Body of pancreas (tissue), 4 donors: Measurements from ENCODE around the gene FLT3.

Experiments used
- POLR2A ChIP-seq, 3 donors: fragments of 450-650 bp; IDR thresholded peaks; one replicate each; pipeline ENCODE4 v1.6.1; 2016; ENCODE audit warnings: antibody characterized with exemption in 3 of 3, mild to moderate bottlenecking in 2 of 3
- TF ChIP-seq, protein P1 (sequence below), 7 experiments: fragments of 450-650 bp in 4 of 7; fragments of 200-600 bp in 3 of 7; sonication (generic) in 3 of 7; IDR thresholded peaks; one replicate each; pipeline ENCODE4 v1.5.1; 2016 to 2019; ENCODE audit warnings: antibody characterized with exemption in 7 of 7

DNA sequence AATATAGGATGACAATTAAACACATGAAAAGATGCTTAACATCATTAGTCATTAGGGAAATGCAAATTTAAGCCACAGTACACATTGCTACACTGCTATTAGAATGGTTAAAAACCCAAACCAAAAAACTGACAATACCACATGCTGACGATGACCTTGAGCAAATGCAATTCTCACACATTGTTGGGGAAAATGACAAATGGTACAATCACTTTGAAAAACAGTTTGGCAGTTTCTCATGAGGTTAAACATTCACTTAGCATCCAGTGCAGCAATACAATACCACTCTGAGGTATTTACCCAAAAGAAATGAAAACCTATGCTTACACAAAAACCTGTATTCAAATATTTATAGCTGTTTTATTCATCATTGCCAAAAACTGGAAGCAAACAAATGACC is 11.3 kb downstream of the FLT3 start:
- TF ChIP-seq, protein P1, sequence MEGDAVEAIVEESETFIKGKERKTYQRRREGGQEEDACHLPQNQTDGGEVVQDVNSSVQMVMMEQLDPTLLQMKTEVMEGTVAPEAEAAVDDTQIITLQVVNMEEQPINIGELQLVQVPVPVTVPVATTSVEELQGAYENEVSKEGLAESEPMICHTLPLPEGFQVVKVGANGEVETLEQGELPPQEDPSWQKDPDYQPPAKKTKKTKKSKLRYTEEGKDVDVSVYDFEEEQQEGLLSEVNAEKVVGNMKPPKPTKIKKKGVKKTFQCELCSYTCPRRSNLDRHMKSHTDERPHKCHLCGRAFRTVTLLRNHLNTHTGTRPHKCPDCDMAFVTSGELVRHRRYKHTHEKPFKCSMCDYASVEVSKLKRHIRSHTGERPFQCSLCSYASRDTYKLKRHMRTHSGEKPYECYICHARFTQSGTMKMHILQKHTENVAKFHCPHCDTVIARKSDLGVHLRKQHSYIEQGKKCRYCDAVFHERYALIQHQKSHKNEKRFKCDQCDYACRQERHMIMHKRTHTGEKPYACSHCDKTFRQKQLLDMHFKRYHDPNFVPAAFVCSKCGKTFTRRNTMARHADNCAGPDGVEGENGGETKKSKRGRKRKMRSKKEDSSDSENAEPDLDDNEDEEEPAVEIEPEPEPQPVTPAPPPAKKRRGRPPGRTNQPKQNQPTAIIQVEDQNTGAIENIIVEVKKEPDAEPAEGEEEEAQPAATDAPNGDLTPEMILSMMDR (IDR thresholded peaks at IDR 0.05), result no peak
- no peak for TF ChIP-seq POLR2A (IDR thresholded peaks at IDR 0.05)
